Gastrocnemius medialis (tissue), 4 donors: Measurements from ENCODE around the gene INAFM2.

Experiments used
- POLR2A ChIP-seq, 2 donors: fragments of 450-650 bp; IDR thresholded peaks; one replicate each; pipeline ENCODE4 v1.6.1; 2017; ENCODE audit warnings: antibody characterized with exemption in 2 of 2, mild to moderate bottlenecking in 2 of 2, moderate library complexity in 2 of 2
- TF ChIP-seq, protein P1 (sequence below), 5 experiments: fragments of 450-650 bp in 3 of 5; fragments of 200-600 bp in 2 of 5; sonication (generic) in 2 of 5; IDR thresholded peaks in 4 of 5; conservative IDR thresholded peaks in 1 of 5; 1 replicate in 4 of 5; 2 replicates in 1 of 5; pipeline ENCODE4 v1.5.1; 2016 to 2019; ENCODE audit warnings: antibody characterized with exemption in 5 of 5, mild to moderate bottlenecking in 3 of 5, moderate library complexity in 3 of 5

DNA sequence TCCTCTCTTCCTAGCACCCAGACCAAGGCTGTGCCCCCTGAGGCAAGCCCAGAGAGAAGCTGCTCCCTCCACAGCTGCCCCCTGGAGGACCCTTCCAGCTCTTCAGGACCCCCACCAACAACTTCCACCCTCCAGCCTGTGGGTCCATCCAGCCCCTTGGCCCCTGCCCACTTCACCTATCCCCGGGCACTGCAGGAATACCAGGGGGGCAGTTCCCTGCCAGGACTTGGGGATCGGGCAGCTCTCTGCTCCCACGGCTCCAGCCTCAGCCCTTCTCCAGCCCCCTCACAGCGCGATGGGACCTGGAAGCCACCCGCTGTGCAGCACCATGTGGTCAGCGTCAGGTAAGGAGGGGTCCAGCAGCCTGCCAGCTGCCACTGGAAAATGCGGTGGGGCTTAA is 40.1 kb downstream of the INAFM2 start:
- TF ChIP-seq, protein P1, sequence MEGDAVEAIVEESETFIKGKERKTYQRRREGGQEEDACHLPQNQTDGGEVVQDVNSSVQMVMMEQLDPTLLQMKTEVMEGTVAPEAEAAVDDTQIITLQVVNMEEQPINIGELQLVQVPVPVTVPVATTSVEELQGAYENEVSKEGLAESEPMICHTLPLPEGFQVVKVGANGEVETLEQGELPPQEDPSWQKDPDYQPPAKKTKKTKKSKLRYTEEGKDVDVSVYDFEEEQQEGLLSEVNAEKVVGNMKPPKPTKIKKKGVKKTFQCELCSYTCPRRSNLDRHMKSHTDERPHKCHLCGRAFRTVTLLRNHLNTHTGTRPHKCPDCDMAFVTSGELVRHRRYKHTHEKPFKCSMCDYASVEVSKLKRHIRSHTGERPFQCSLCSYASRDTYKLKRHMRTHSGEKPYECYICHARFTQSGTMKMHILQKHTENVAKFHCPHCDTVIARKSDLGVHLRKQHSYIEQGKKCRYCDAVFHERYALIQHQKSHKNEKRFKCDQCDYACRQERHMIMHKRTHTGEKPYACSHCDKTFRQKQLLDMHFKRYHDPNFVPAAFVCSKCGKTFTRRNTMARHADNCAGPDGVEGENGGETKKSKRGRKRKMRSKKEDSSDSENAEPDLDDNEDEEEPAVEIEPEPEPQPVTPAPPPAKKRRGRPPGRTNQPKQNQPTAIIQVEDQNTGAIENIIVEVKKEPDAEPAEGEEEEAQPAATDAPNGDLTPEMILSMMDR (IDR thresholded peaks at IDR 0.05 in 4 of 5, conservative IDR thresholded peaks at IDR 0.05 in 1 of 5): no peak
- TF ChIP-seq POLR2A (IDR thresholded peaks at IDR 0.05): no peak
